HS-27A (cell line): ENCODE measurements around the gene TAP2.
"Not testable (repeated sequence)": the region's sequence is repeated elsewhere in the genome, so short reads cannot be mapped to it uniquely, and the experiment has no call there.

ENCODE experiments used
- DNase-seq: peaks from one replicate; pipeline ENCODE4 v3.0.0-alpha.2; 2012; ENCODE audit warnings: low read depth, missing footprints

The TAP2 gene

DNA sequence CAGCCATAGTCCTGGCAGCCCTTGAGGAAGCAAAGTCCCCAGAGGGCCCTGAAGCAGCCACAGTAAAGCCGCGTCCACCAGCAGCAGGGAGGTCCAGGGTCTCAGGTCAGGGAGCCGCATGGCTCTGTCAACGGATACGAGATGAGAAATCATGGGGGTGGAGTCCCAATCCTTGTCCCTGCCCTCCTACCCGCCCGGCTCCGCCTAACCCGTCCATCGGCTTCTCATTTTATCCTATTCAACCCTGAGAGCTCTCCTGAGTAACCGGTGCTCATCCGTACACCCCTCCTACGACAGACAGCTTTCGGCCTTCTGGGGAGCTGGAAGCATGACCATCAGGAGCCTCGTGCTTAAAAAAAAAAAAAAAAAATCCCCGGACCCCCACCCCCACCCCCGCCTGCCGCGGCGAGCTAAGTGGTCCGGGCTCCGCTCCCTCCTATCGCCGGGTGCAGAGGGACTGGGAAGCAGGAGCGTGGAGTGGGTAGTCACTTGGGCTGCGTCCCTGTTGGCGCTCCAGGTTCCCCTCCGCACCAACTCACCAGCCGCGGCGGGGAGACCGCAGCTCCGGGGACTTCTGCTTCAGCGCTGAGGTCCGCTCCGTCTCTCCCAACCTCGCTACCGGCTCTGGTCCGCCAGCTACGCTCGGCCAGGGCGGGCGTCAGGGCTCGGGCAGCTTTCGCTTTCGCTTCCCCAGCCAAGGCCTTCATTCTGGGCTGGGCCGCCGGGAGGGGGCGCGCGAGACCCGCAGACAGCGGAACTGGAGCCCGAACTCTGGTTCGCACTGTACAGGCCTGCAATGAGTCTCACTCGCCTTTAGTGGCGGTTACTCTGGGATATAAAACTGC is at the start of gene TAP2:
TAP2 (minus strand) TSS at position 626 of the 845 bp plus-strand sequence; CDS start at position 120, 506 bp downstream.
- DNase-seq, result peak; percentile 84

GRCh38 chr6:32887616-32888015 is 49.1 kb upstream of the TAP2 start:
- DNase-seq, result no peak

DNA sequence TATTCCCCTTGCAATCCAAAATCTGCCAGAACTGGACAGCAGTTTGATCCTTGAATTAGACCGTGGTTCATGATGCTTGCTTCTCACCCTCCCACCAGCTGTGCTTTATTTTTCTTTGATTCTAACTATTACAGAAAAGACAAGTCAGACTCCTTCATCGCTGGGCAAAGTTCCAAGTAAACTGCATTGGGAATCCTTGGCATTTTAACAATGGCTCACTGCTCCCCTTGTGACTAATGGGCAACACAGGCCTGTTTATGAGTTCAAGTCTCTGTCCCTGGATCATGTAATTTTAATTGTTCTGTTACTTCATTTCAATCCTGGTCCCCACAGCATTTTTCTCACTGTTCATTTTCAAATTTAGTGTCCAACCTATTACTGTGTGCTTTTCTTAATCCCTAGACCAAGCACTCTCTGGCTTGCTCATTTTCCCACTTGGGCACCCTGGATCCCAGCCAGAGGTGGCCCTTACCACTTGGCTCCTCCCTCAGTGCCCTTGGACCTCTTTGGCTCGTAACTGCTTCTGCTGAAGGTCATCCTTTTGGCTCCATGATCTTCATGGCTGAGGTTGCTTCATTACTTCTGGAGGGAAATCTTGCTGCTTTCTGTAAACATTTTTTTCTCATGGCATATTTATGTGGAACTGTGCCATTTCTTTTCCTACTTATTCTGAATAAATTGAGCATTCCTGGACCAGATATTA is 48.3 kb upstream of the TAP2 start:
- peak; percentile 91 for DNase-seq

DNA sequence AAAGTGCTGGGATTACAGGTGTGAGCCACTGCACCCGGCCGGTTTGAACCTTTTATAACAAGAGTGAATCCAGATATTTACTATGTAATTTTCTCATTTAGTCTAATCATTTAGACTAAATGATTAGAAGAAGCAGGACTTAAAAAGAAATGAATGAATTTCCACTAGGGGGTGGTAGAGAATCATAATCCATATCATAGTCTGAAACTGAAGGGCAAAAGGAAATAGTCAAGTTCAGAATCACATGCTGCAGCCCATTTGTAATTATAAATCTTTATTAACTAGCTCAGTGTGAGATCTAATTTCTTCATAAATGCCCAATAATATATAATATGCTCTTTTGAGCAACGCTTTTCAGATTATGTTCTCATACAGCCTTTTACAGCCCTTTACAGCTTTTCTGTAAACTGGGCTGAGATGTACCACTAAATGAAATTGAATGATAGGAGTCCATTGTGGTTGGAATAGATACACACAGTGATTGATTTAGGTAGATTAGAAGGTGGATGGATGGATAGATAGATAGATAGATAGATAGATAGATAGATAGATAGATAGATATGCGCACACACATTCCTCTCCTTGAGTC is 47.3 kb upstream of the TAP2 start:
- no peak for DNase-seq

DNA sequence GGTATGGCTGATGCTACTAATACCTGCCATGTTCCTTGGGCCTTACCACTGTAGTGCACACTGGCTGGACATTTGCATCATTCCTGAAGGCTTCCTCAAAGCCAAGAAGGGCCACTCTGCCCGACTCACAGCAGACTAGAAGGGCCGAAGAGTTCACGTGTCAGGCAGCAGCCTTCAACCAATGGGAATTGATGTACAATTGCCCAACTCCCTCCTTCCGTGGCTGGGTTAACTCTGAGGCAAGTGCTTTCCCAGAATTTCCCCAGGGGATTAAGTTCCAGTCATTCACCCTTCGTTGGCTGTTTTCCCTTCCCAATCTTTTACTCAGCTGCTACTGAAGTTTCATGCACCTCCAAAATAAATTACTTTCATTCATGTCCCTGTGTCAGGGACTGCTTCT is 45.2 kb upstream of the TAP2 start:
- DNase-seq, result peak; percentile 53

- no peak for DNase-seq
Observed at GRCh38 chr6:32882879-32883250, 44.3 kb upstream of the TAP2 start.

DNA sequence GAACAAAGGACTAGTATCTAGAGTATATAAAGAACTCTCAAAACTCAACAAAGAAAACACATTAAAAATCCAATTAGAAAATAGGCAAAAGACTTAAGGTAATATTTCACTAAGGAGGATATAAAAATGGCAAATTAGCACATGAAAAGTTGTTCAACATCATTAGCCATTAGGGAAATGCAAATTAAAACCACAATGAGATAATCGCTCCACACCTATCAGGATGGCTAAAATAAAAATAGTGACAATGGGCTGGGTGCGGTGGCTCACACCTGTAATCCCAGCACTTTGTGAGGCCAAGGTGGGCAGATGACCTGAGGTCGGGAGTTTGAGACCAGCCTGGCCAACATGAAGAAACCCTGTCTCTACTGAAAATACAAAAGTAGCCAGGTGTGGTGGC is 42.4 kb upstream of the TAP2 start:
- DNase-seq, result not testable (repeated sequence)

GRCh38 chr6:32879691-32880090 is 41.2 kb upstream of the TAP2 start:
- no peak for DNase-seq

DNA sequence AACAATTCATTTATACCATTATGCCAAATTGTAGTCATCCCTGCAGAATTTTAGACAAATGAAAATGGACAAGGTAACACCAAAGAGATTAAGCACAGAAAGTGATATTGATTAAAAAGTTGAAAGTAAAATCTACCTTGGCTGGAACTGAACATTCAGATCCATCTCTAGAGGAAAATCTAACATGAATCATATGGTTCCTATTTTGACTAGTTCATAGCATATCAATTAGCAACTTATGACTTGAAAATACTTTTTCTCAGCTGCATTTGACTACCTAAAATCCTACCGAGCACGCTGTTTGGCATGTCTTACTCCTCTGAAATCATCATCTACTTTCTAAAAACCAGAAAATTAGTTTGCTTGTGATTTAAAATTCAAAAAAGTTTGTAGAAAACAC is 38.1 kb upstream of the TAP2 start:
- no peak for DNase-seq

GRCh38 chr6:32873947-32874346 is 35.4 kb upstream of the TAP2 start:
- not testable (repeated sequence) for DNase-seq

DNA sequence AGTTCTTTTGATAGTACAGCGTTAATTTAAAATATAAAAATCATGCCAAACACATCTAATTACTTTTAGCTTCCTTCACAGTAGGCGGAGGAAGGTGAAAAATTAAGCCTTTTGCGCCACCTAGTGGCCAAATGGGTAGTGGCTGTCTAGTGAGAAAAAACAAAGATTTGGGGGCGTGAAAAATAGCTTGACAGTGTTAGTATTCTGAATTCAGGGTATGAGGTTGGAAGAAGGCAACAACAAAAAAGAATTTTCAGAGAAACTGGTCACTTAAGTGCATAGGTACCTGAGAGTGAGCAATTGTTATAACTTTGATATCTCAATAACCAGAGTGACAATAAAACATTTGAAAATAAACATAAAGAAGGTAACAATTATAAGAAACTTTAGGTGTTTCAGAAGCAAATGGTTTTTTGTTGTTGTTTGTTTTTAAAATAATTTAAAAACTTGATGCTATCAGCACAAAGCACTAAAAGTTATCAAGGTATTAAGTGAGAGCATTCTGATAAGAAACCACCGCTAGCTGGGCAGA is 29.8 kb upstream of the TAP2 start:
- DNase-seq, result peak; percentile 49

DNA sequence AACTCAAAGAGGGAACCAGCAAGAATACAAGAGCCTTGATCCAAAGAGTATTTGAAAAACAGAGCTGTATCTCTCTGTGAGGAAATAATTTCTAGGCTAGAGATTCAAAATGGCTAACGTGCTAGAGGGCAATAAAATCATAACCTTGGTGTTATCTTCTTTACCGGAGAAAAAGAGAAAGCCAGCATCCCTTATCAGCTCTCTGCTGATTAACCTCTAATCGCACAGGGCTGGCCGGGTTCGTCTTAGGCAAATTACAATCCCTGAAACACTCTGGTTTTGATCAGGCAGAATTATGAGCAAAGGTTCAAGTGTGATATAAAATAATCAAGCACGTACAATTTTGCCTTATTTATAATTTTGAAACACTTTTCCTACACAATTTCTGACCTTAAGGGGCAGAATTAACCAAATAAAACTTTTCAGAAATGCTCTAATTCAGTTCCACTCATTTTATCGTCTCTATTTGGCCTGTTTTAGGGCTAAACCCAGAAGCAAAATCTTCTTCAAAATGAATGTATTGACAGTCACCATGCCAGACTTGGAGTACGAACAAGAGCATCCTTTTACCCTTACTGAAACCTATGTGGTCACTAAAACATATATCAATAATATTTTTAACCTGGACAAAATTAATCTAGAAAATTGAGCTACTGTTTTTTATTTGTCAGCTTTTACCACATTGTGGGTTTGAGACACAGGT is 29.2 kb upstream of the TAP2 start:
- DNase-seq, result no peak

DNA sequence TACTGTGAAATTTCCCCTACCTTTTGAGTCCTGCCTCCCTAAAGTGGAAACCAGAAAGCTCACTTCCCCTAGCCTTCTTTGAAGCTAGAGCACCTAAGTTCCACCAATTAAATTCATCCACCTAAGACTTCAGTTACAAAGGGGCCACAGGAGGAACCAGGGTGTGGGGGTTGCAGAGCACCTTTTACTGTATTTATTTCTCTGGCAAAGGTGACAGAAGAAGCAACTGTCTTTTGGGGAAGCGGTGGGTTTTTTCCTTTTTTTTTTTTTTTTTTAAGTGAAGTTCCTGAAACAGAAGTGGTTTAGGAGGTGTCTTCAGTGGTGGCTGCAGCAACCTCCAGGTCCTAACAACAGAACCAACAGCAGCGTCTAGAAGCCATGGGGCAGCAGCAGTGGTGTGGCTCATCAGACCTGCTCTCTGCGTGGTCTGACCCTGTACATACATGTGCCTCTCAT is 28.5 kb upstream of the TAP2 start:
- DNase-seq, result no peak

DNA sequence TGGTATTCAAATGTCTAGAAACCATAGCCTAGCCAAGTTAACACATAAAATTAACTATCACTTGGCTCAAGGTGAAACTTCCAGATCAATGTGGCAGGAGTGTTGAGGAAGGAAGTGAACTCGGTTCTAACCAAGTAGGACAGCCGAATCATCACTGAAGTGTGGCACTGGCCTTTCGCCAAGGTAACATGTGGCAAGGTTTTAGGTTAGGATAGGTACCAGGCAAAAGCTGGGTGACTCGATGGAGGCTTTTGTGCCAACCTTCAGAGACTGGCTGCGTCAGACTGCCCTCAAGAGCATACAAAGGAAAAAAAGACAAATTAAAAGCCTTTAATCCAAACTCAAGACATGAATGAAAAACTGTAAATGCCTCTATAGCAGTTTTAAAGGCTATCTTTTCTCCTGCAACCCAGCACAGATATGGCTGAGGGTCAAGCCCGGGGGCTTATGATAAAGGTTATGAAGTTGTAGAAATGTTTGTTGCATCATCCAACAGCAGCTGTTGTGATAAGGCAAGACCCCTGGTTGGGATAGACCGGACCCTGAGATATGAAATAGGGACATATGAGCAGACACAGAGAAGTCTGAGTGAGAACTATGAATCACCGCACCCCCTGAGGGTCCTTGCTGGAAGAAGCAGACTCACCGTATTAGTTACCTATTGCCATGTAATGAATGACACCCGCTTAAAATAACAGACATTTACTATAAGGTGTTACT is 27.3 kb upstream of the TAP2 start:
- DNase-seq, result no peak

GRCh38 chr6:32862725-32863124 is 24.2 kb upstream of the TAP2 start:
- no peak for DNase-seq

- DNase-seq, result no peak
Observed at GRCh38 chr6:32860674-32861073, 22.1 kb upstream of the TAP2 start.

GRCh38 chr6:32858194-32858593 is 19.7 kb upstream of the TAP2 start:
- no peak for DNase-seq

GRCh38 chr6:32857156-32857891 is 18.8 kb upstream of the TAP2 start:
- DNase-seq, result no peak

DNA sequence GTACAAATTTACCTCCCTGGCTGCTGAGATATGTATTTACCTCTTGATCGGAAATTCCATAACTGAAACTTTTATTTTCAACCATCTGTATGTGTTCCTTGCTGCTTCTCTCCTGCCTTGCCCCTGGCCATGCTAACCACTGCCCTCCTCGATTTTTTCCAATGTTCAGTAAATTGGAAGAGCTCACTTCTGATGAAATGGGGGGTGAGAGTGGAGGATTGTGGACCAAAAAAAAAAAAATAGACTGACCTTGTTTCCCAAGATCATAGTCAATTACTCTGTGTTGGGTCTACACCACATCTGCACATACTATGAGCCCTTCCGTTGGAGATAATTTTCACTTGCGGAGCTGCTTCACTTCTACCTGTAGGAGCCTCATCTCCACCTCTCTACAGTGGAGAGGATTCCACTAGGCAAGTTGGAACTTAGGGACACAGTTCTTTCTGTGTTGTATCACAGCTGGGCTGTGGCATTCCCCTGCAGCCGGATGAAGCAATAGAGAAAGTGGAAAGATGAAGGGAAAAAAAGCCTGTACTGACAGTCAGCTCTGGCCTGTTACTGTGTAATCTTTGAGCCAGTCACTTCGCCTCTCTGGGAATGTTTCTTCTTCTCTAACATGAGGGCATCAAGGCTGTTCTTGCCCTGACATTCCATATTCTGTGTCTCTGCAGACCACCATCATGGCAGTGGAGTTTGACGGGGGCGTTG is 17.1 kb upstream of the TAP2 start:
- DNase-seq, result no peak
